Spleen (tissue), 7 donors: ENCODE measurements around the gene MRPL40.

Source experiments
- CTCF ChIP-seq, 11 experiments: fragments of 200-600 bp in 7 of 11; fragments of 450-650 bp in 4 of 11; sonication (generic) in 4 of 11; IDR thresholded peaks in 8 of 11; conservative IDR thresholded peaks in 3 of 11; 1 replicate in 7 of 11; 2 replicates in 4 of 11; pipeline versions ENCODE4 v1.4.0 to v1.8.0; 2016 to 2021; ENCODE audit warnings: antibody characterized with exemption in 11 of 11, inconsistent platforms in 4 of 11, mild to moderate bottlenecking in 1 of 11
- POLR2AphosphoS5 ChIP-seq, 3 donors: sonication (generic); formaldehyde crosslinking; IDR thresholded peaks; one replicate each; pipeline ENCODE4 v1.5.1; 2017; ENCODE audit warnings: antibody characterized with exemption in 3 of 3
- donor health status: DM: no; HTN: no; CAD: no; lungs with moderate emphysema.
- donor health status: DM: no; HTN: no; CAD: no.
- donor health status: DM: no; HTN: no; CAD: no.

DNA sequence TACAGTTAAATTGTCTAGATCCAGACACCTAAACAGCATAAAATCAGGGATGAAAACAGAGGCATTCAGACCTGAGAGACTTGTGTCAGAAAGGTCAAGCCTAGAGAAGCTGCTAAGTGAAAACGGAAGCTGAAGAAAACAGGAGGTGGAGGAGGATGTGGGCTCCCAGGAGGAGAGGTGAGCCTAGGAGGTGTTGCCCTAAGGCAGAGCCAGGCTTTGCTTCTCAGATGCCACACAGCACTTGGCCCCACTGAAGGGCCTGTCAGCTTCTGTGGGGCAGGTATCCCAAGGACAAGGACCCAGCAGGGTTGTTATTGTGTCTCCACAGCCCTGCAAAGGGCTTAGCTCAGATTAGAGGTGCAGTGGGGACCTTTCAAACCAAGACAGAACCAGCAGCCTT lies 32.2 kb downstream of the MRPL40 start:
- TF ChIP-seq CTCF (IDR thresholded peaks at IDR 0.05 in 8 of 11, conservative IDR thresholded peaks at IDR 0.05 in 3 of 11) (no peak), POLR2AphosphoS5 (IDR thresholded peaks at IDR 0.05) (no peak)
